ENCODE measurements around the gene KLHL29.

GRCh38 chr2:23614701-23615100, 229.7 kb downstream of the KLHL29 start:
- TF ChIP-seq EZH2 (IDR thresholded peaks at IDR 0.05; ENCODE audit: borderline replicate concordance, low read depth, low read length, severe bottlenecking) (no peak), CTCF (IDR thresholded peaks at IDR 0.05; ENCODE audit: extremely low read depth in 1 of 2, insufficient read depth in 1 of 2, low read depth in 1 of 2, low read length in 2 of 2) (no peak), POLR2A (IDR thresholded peaks at IDR 0.05; ENCODE audit: low read depth, low read length) (no peak), POLR2AphosphoS5 (IDR thresholded peaks at IDR 0.05; ENCODE audit: insufficient read depth, low read depth, low read length) (no peak), GATA2 (IDR thresholded peaks at IDR 0.05; ENCODE audit: insufficient read depth, insufficient read length, low read depth, low read length) (no peak), MAX (IDR thresholded peaks at IDR 0.05; ENCODE audit: insufficient read depth, insufficient read length) (no peak), FOS (IDR thresholded peaks at IDR 0.05; ENCODE audit: borderline replicate concordance, insufficient read depth, low read length) (no peak), JUN (IDR thresholded peaks at IDR 0.05; ENCODE audit: borderline replicate concordance, insufficient read depth, insufficient read length, low read depth) (no peak)

Measured in endothelial cell of umbilical vein (primary cell).